Stimulated activated CD8-positive, alpha-beta memory T cell treated with anti-CD3 and anti-CD28 coated beads, Interleukin-12 subunit alpha, Interleukin-12 subunit beta, amount 100 ng/mL, for 1 hour (primary cell): ENCODE results near the gene EMC6.

Source experiments
- DNase-seq: peaks from one replicate; pipeline ENCODE4 v3.0.0-alpha.2; 2020; ENCODE audit warnings: low read depth

The EMC6 gene

DNA sequence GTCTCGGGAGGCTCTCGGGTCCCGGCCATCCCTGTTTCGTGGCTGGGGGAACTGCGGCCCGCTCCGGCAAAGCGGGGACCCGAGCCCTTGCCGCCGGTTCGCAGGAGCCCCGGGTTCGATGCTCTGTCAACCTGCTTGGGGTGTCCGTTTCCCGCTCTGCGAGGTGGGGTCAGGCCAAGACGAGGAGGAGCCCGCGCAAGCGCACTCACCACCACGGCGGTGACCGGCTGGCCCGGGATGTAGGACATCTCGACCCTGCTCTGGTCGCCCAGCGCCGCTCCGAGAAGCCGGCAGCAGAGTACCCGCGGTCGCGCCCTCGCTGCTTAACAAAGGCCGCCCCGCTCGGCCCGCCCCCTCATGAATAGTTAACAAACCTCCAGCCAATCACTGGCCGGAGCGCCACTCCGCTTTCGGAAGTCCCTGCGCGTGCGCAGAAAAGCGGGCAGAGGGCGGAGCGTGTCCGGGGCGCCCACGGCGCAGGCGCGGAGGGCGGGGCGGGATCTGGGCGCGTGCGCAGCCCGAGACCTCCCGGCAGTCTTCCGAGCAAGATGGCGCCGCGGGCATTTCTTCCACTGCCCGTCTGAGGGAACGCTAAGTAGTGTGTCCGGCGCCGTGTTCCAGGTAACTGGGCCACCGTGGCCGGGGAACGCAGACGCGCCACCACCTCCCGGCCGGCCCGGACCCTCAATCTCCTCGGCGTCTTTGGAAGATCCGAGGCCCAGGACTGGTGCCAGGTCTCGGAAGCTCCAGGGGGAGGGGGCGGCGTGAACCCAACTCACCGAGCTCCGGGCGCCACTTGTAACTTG, at the start of gene EMC6, which contains the start of gene TAX1BP3:
EMC6 (plus strand) TSS at position 534 of the 806 bp plus-strand sequence. CDS start 335 bp downstream, outside the sequence.
TAX1BP3 (minus strand) TSS at position 300 of the 806 bp plus-strand sequence; CDS start at position 248, 52 bp downstream.
- peak; percentile 99 for DNase-seq

DNA sequence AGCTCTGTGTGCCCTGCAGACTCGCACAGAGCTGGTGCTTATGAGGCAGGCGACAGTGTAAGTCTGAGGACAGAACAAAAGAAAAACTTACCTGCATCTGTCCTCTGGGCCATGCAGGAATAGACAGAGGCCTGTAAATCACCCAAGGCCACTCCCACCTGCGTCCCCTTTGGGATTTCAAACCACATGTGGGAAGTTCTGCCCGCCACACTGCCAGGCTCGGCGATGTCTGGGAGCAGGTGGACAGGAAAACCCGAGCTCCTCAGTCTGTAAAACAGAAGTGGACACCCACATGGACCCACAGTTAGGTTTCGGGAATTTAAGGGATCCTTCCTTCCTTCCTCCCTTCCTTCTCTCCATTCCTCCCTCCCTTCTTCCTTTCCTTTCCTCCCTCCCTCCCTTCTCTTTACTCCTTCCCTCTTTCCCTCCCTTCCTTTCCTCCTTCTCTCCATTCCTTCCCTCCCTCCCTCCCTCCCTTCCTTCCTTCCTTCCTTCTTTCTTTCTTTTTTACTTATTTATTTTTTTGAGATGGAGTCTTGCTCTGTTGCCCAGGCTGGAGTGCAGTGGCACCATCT, 47.4 kb upstream of the EMC6 start:
- DNase-seq, result no peak

DNA sequence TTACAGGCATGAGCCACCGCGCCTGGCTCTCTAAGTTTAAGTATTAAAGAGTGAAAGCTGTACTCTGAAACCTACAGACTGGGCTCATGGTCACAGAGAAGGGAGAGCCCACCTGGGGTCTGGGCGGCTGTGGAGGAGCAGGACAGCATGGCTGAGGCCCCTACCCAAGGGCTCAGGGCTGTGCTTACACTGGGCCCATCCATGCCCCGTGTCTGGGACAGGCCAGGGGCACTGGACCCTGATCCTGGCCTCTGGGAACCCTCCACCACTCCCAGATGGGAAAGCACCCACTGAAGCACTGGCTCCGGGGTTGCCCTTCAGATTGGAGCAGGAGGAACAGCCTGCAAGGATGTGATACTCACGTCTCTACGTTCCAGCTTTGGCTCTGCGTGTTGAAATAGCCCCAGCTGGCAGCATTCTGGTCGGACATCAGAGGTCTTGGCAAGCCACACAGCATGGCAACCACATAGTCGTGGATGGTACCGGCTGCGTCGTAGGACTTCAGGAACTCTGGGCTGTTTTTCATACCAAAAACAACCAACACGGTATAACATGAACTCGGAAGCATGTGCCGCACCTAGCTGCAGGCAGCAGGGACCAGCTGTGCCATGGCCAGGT, 45.5 kb upstream of the EMC6 start:
- DNase-seq, result no peak

DNA sequence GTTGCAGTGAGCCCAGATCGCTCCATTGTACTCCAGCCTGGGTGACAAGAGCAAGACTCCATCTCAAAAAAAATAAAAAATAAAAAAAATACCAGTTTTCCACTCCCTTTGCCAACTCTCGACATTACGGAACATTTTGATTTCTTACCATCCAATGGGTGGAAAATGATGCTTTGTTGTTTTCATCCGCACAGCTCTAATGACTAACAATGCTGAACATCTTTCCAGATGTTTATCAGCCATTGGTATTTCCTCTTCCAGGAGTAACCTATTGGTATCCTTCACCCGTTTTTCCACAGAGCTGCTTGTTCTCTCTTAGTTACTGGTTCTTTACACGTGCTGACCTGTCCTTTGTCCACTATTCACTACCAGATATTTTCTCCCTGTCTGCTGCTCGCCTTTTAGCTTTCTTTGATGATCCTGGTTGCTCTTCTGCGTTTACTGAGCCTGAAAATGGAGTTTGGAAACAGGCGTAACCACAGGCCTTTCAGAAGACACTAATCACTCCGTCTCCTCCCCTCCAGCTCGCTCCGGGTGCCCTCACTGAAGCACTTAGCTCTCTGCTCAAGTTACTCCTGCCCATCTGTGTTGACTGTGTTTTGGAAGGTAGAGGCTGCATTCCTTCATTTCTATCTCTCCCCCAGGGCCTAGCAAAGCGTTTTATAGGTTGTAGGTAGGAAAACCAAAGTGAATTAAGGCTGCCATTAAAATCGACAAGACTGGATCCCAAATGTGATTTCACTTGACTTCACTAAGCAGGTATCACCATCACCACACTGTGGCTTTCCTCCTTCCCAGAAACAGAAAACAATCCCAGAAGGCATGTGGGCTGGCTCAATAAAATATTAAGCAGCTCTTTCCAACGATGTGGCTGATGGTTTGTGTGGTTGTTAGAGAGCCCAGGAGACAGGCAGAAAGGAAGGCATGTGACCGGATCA, 41.5 kb upstream of the EMC6 start:
- DNase-seq, result no peak

DNA sequence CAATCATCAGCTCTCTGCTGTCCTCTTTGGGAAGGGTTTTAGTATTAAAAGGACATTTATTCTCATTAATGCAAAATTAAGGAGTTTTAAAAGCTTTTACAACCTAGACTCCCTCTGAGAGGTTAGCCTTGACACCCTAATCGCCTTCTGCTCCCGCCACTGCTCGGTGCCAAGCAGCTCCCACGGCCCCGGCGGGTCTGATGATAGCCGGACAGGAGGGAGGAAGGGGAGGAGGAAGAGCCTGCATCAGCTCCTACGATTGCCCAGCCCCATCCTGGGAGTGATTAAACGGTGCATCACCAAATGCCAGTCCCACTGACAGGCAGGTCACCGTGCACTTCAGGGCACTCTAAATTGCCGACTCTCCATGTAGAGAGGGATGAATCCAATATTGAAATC, 40.8 kb upstream of the EMC6 start:
- DNase-seq, result no peak

DNA sequence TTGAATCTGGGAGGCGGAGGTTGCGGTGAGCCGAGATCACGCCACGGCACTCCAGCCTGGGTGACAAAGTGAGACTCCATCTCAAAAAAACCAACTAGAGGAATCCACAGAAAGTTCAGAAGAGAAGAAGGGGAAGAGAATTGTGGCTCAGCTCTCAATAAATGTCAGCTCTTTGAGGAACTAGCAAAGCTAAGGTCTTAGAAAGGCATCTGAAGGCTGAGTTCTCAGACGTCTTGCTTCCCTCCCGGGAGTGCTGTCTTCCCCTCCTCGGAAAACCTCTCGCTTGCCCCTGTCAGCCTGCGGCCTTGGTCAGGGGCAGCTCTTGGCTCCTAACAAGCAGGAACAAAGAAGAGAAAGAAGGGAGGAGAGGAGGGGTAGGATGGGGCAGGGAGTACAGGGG, 37.8 kb upstream of the EMC6 start:
- no peak for DNase-seq

DNA sequence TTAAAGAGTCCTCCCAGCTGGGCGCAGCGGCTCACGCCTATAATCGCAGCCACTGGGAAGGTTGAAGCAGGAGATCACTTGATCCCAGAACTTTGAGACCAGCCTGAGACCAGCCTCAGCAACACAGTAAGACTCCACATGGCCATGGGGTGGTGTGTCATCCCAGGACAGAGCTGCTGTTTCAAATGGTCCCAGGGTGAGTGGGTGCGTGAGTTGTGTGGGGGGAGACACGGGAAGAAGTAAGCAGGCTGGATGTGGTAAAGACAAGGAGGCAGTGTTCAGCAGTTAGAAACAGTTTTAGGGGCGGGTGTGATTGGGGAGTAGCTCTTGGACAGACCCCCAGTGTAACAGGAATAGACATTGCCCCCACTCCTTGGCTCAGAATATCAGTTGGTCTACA, 36.3 kb upstream of the EMC6 start:
- no peak for DNase-seq

DNA sequence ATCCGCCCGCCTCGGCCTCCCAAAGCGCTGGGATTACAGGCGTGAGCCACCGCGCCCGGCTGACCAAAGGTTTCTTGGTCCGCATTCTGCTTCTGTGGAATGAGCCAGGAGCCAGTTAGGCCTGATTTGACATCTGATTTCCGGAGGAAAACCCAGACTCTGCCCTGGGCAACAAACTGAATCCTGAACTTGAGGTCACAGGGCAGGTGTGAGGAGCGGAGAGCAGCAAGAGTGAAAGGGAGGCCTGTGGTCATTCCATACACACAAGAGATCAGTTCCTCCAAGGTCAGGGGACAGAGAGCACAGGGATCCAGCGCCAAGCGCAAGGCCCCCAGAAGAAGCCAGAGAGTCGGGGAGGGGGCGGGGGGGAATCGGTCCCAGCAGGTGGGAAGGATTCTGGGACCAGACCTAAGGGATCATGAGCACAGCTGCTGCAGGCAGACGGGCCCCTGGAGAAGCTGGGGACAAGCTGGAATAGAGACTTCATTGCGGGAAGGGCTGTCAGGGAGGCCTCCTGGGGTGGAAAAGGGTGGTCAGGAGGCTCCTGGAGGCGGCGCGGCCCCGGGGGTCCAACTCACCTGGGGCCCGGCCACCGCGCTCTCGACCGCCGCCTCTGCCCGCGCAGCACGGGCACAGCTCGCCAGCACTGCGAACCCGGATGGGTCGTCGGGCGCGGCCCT, 33.0 kb upstream of the EMC6 start:
- DNase-seq, result no peak

DNA sequence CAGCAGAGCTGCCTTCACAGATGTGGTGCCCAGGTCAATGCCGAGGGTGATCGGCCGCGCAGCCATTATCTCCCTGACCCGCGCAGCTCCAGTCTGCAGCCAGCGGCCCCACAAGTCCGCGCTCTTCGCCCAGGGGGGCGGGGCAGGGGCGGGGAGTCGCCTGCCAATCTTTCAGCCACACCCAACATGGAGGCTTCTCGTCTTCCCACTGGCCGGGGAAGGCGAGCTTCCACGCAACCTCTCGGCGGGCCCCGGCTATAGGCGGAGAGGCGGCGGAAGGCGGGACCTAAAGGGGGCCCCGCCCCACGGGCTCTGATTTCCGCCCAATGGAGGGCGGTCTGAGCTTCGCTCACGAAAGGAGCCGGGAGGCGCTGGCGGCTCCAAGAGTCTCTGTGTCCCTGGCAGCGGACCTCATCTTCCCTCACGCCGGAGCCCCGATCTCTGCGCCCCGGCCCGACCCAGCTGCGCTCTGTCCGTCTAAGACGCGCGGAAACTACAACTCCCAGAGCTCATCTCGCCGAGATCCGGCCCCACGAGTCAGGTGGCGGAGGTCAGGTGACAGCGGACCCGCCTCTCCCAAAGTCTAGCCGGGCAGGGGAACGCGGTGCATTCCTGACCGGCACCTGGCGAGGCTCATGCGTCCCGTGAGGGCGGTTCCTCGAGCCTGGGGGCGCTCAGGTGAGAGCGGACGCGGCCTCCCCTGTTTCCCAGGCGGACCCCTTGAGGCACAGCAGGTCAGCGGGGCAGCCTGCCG, 32.3 kb upstream of the EMC6 start, which contains the start of the genes CTNS and SHPK:
CTNS (plus strand) TSS at position 607 of the 754 bp plus-strand sequence. CDS start 3,447 bp downstream, outside the sequence.
SHPK (minus strand) TSS at position 97 of the 754 bp plus-strand sequence; CDS start at position 66, 31 bp downstream.
- peak; percentile 88 for DNase-seq

DNA sequence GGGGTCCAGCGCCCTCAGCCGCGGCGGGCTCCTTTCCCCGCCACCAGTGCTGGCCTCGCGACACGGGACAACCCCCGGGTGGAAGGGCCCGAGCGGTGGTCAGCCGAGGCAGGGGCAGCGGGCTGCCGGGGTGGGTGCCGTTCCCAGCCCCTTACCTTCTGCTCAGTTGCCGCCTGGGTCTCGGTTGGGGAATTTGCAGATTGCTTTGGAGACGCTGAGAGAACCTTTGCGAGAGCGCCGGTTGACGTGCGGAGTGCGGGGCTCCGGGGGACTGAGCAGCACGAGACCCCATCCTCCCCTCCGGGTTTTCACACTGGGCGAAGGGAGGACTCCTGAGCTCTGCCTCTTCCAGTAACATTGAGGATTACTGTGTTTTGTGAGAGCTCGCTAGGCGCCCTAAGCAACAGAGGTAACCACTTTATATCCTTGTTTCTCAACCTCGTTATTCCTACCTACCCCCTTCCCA, 31.7 kb upstream of the EMC6 start:
- no peak for DNase-seq

DNA sequence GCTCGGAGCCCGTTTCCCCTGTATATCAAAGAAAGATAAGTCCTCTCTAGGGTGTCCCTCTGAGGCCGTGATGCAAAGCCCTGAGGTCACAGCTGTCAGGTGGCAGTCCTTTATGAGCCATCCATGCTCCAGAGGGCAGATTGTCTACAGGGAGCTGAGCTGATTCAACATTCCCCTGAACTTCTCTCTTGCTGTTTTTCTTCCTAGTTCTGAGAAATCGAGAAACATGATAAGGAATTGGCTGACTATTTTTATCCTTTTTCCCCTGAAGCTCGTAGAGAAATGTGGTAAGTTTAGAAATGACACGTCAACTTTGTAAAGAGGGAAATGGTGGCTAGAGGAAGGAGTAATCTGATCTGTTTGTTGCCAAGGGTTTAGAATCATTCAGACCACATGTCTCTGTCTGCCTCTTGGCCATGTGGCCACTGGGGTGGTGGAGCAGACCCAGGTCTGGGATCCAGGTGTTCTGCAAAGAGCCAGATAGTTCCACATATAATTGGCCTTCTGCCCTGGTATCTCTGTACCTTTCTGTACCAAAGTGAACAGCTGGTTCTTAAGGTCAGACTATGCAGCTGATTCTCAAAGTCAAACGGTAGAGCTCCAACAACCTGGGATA, 28.5 kb upstream of the EMC6 start:
- DNase-seq, result no peak

DNA sequence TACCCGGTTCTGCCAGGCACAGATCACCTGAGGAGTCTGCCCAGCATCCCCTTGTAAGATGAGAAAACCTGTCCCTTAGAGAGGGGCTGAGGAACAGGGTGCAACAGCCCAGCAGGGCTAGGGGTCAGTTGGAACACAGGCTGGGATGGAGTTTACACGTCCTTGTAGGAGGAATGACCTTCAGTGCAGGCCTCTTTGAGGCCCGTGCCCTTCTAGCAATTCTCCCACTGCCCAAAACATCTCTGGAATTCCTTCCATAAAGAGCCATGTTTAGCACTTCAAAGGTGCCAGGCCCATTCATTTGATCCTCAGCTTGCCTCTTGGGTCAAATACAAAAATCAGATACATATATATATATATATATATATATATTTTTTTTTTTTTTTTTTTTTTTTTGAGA, 27.6 kb upstream of the EMC6 start:
- no peak for DNase-seq

DNA sequence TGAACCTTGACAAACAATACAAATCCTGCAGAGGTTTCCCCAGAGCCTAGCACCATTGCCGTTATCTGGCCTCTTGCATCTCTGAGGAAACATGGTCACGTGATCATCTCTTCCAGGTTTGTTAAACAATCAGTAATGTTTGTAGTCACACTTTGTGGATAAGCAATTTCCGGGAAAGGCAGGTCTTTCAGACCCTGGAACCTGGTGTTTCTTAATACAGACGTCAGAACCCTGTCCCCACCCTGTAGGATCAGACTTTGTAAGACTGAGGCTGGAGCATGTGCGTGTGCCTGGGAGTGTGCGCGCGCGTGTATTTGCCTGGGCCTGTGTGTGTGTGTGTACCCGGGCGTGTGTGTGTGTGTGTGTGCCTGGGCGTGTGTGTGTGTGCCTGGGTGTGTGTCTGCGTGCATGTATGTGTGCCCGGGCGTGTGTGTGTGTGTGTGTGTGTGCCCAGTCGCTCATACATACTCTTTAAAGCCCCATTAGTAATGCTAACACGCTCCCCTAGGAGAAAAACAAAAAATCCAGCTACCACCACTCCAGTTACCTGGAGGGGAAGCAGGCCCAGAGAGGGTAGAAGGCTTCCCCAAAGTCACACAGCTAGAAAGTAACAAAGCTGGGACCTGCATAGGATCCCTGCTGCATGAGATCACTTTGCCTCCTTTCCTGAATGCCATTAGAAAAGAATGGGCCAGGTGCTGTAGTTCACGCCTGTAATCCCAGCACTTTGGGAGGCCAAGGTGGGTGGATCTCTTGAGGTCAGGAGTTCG, 26.7 kb upstream of the EMC6 start:
- no peak for DNase-seq

DNA sequence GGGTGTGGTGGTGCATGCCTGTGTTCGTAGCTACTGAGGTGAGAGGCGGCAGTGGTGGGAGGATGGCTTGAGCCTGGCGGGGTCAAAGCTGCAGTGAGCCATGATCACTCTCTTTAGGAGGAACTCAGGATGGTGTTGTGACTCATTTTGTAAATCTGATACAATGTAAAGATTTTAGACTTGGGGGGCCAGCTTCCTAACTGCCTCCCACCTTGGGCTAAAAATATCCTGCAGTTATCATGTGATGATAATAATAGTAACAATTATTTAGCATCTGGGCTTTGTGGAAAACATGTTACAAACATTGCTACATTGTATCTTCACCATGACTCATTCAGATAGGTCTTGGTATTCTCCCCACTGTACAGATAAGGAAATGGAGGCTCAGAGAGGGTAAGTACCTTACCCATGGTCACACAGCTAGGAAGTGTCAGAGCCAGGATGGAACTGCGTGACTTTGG, 24.7 kb upstream of the EMC6 start:
- no peak for DNase-seq

DNA sequence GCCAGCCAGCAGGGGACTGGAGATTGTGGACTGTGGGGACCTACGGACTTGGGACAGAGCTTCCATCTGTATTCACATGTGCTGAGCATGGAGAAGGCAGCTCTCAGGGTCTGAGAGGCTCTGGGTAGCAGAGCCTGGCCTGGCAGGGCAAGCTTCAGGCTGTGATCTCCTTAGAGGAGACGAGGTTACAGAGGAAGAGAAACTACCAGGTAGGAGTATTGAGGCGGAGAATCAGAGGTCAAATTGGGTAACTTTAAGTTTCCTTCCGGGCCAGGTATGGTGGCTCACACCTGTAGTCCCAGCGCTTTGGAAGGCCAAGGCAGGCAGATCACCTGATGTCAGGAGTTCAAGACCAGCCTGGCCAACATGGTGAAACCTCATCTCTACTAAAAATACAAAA, 23.3 kb upstream of the EMC6 start:
- DNase-seq, result no peak

DNA sequence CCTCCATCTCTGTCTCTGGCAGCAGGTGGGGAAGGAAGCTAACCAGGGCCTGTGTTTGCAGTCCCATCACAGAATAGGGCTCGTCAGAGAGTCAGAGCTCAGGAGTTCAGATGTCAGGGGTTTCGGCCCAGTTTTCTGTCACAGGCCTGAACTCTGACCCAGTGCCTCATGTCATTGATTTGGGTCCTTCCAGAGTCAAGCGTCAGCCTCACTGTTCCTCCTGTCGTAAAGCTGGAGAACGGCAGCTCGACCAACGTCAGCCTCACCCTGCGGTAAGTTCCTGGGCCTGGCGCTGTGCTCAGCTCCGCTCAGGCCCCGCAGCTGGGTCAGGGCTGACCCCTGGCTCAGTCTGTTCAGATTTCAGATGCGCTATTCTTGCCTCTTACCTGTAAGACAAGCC, 21.4 kb upstream of the EMC6 start:
- DNase-seq, result no peak

DNA sequence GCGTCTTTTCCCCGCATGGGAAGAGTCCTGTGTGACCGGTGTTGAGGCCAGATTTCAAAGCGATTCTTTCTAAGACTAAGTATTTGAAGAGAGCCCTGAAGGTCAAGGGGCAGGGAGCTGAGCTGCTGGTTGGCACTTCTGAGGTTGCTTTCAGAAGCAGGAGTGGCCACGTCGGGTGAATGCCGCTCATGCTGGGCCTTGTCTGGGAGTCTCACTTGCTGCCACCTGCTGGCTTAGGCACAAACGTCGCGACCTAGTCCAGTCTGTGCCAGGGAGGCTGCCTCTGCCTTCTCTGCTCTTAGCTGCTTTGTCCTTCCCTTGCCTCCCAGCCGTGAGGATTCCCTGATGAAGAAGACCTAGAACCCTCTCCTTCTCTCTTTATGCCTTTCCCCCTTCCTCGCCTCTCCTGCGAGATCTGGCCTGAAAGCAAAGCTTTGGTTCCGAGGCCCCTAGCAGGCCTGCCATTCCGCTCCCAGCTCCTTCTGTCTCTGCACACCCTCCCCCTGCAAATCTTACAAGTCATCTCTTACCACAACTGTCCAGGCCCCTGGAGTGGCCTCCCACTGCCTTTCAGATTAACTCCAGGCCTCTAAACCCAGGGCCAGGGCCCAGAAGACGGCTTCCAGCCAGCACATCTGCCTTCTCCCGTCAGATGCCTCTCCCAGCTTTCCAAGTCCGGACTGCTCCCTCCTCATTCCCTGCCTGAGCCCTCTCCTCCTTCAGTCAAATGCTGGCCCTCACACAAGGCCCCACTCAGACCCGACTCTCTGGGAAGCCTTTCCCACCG, 20.6 kb upstream of the EMC6 start:
- no peak for DNase-seq

DNA sequence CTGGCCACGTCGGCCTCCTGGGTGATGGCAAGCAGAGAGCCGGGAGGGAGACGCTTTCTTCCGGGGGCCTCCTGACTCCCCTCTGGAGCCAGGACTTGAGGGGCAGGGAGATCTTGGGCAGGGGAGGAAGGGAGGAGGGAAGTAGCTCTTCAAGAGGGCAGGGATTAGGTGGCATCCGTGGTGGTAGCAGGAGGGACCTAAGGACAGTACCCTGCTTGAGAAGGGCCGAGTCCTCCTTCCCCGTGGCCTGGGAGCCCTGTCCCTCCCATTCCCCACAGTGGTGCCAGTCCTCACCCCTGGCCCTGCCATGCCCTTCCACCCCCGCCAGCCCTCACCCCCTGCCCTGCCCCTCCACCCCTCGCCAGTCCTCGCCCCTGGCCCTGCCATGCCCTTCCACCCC, 12.8 kb upstream of the EMC6 start:
- no peak for DNase-seq
